ENCODE data around the gene MYO3B.

GRCh38 chr2:170140561-170140960, 37.4 kb upstream of the MYO3B start:
- no peak for TF ChIP-seq CTCF (IDR thresholded peaks at IDR 0.05)
- no peak for TF ChIP-seq POLR2A (IDR thresholded peaks at IDR 0.05)

Data from uterus (tissue), 2 donors.